ENCODE data around the gene UNC5B. TPM values are rescaled to one million over a fixed set of nuclear protein-coding genes. Genes with fewer than 3 reads are reported as not detected.

Gene UNC5B
- not detected for polyA plus RNA-seq (2012; ENCODE audit: missing spikeins)

- FAIRE-seq (no peak), DNase-seq (ENCODE audit: insufficient read length) (no peak)
- TF ChIP-seq POLR2AphosphoS5 (IDR thresholded peaks at IDR 0.05; ENCODE audit: low read depth, low read length), result no peak
- TF ChIP-seq TAF1 (IDR thresholded peaks at IDR 0.05; ENCODE audit: borderline replicate concordance, low read depth, low read length), result no peak
- TF ChIP-seq POLR2A (IDR thresholded peaks at IDR 0.05; ENCODE audit: low read depth, low read length), result no peak
Measured at GRCh38 chr10:71212318-71213126, at the start of gene UNC5B. UNC5B (plus strand) TSS chr10:71212570; CDS start chr10:71212986, 416 bp downstream.

DNA sequence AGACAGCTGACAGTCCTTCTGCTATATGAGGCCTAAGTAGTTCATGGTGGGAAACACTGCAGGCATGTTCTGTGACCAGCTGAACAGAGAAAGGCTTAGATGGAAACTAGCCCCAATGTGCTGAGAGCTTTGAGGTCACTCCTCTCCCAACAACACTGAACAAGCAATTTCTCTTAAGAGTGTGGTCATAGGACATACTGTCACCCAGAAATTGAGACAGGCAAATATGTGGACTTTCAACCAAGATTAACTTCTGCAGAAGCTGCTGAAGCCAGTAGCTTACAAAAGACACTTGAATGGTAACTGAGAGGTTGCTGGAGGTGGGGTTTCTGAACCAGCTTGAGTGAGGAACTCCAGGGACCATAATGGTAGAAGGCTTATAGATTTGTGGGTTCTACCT is 38.9 kb upstream of the UNC5B start:
- no peak for TF ChIP-seq POLR2A (IDR thresholded peaks at IDR 0.05; ENCODE audit: low read depth, low read length)
- TF ChIP-seq POLR2AphosphoS5 (IDR thresholded peaks at IDR 0.05; ENCODE audit: low read depth, low read length), result no peak
- no peak for TF ChIP-seq TAF1 (IDR thresholded peaks at IDR 0.05; ENCODE audit: borderline replicate concordance, low read depth, low read length)
- FAIRE-seq (no peak), DNase-seq (ENCODE audit: insufficient read length) (no peak)

- no peak for TF ChIP-seq POLR2A (IDR thresholded peaks at IDR 0.05; ENCODE audit: low read depth, low read length)
- no peak for TF ChIP-seq POLR2AphosphoS5 (IDR thresholded peaks at IDR 0.05; ENCODE audit: low read depth, low read length)
- no peak for TF ChIP-seq TAF1 (IDR thresholded peaks at IDR 0.05; ENCODE audit: borderline replicate concordance, low read depth, low read length)
- FAIRE-seq (no peak), DNase-seq (ENCODE audit: insufficient read length) (no peak)
Measured at GRCh38 chr10:71176661-71177060, 35.7 kb upstream of the UNC5B start.

- DNase-seq (ENCODE audit: insufficient read length) (no peak), FAIRE-seq (no peak)
- TF ChIP-seq POLR2AphosphoS5 (IDR thresholded peaks at IDR 0.05; ENCODE audit: low read depth, low read length), result no peak
- TF ChIP-seq POLR2A (IDR thresholded peaks at IDR 0.05; ENCODE audit: low read depth, low read length), result no peak
- TF ChIP-seq TAF1 (IDR thresholded peaks at IDR 0.05; ENCODE audit: borderline replicate concordance, low read depth, low read length), result no peak
Measured at GRCh38 chr10:71177651-71178199, 34.6 kb upstream of the UNC5B start.

DNA sequence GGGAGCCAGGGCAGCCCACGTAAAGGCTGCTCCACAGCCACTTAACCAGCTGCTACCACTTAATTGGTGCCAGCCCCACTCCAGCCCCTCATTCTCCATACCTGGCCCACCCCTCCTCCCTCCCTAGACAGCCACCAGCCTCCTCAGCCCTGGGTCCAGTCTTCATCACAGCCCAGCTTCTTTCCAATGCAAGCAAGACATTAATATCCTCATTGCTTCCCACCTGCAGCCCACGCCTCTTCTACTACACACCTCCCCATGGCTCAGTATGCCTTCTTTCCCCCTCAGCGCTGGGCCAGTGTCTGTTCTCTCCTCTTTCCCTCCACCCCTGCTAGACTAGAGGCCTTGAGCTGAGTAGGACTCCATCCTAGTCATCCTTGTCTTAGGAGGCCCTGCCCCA is 33.5 kb upstream of the UNC5B start:
- FAIRE-seq, result no peak
- TF ChIP-seq POLR2A (IDR thresholded peaks at IDR 0.05; ENCODE audit: low read depth, low read length) (no peak), TAF1 (IDR thresholded peaks at IDR 0.05; ENCODE audit: borderline replicate concordance, low read depth, low read length) (no peak), POLR2AphosphoS5 (IDR thresholded peaks at IDR 0.05; ENCODE audit: low read depth, low read length) (no peak)
- no peak for DNase-seq (ENCODE audit: insufficient read length)

- no peak for TF ChIP-seq TAF1 (IDR thresholded peaks at IDR 0.05; ENCODE audit: borderline replicate concordance, low read depth, low read length)
- no peak for TF ChIP-seq POLR2A (IDR thresholded peaks at IDR 0.05; ENCODE audit: low read depth, low read length)
- no peak for TF ChIP-seq POLR2AphosphoS5 (IDR thresholded peaks at IDR 0.05; ENCODE audit: low read depth, low read length)
- FAIRE-seq, result no peak
- no peak for DNase-seq (ENCODE audit: insufficient read length)
Measured at GRCh38 chr10:71179382-71179781, 33.0 kb upstream of the UNC5B start.

DNA sequence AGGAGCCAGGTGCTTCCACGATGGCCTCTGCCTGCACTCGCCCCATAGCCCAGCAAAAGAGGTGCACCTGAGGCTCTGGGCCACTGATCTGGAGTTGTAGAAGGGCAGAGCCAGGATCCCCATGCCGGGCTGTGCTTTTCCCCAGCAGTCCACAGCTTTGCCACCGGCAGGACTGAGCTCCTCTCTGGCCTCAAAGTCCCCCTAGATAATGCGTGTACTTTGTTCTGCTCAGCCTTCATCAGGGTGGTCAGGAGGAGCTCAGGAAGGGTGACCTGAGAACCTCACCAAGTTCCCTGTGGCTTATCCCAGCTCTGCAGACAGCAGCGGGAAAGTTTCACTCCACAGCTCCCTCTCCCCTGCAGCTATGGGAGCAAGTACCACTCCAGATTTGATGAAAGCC is 27.9 kb upstream of the UNC5B start:
- no peak for TF ChIP-seq POLR2A (IDR thresholded peaks at IDR 0.05; ENCODE audit: low read depth, low read length)
- no peak for TF ChIP-seq TAF1 (IDR thresholded peaks at IDR 0.05; ENCODE audit: borderline replicate concordance, low read depth, low read length)
- TF ChIP-seq POLR2AphosphoS5 (IDR thresholded peaks at IDR 0.05; ENCODE audit: low read depth, low read length), result no peak
- DNase-seq (ENCODE audit: insufficient read length) (no peak), FAIRE-seq (no peak)

- no peak for FAIRE-seq
- TF ChIP-seq TAF1 (IDR thresholded peaks at IDR 0.05; ENCODE audit: borderline replicate concordance, low read depth, low read length) (no peak), POLR2AphosphoS5 (IDR thresholded peaks at IDR 0.05; ENCODE audit: low read depth, low read length) (no peak), POLR2A (IDR thresholded peaks at IDR 0.05; ENCODE audit: low read depth, low read length) (no peak)
- no peak for DNase-seq (ENCODE audit: insufficient read length)
Measured at GRCh38 chr10:71185209-71185608, 27.2 kb upstream of the UNC5B start.

DNA sequence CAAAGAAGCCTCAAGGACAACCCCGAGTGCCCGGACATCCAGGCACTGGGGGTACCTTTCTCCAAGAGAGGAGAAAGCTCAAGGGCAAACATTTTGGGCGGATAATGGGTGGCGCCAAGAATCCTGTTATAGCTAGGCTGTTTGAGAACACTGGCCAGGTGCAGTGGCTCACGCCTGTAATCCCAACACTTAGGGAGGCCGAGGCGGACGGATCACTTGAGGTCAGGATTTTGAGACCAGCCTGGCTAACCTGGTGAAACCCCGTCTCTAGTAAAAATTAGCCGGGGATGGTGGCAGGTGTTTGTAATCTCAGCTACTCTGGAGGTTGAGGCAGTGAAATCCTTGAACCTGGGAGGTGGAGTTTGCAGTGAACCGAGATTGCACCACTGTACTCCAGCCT is 25.2 kb upstream of the UNC5B start:
- DNase-seq (ENCODE audit: insufficient read length), result no peak
- FAIRE-seq, result no peak
- TF ChIP-seq POLR2AphosphoS5 (IDR thresholded peaks at IDR 0.05; ENCODE audit: low read depth, low read length), result no peak
- no peak for TF ChIP-seq TAF1 (IDR thresholded peaks at IDR 0.05; ENCODE audit: borderline replicate concordance, low read depth, low read length)
- TF ChIP-seq POLR2A (IDR thresholded peaks at IDR 0.05; ENCODE audit: low read depth, low read length), result no peak

DNA sequence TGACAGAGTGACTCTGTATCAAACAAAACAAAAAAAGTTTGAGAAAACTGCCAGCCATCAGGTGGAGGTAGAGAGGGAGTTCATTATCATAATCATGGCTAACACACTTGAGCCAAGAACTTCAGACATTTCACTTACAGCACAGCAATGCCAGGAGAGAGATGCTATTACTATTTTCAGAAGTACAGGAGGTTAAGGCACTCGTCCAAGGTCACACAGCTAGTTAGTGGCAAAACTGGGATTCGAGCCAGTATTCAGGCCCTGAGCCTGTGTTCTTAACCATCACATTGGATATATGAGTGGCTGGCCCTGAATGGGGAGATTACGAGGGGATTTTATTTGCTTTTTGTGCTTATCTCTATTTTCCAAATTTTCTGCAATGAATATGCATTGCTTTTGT is 24.8 kb upstream of the UNC5B start:
- FAIRE-seq (no peak), DNase-seq (ENCODE audit: insufficient read length) (no peak)
- TF ChIP-seq TAF1 (IDR thresholded peaks at IDR 0.05; ENCODE audit: borderline replicate concordance, low read depth, low read length) (no peak), POLR2AphosphoS5 (IDR thresholded peaks at IDR 0.05; ENCODE audit: low read depth, low read length) (no peak), POLR2A (IDR thresholded peaks at IDR 0.05; ENCODE audit: low read depth, low read length) (no peak)

DNA sequence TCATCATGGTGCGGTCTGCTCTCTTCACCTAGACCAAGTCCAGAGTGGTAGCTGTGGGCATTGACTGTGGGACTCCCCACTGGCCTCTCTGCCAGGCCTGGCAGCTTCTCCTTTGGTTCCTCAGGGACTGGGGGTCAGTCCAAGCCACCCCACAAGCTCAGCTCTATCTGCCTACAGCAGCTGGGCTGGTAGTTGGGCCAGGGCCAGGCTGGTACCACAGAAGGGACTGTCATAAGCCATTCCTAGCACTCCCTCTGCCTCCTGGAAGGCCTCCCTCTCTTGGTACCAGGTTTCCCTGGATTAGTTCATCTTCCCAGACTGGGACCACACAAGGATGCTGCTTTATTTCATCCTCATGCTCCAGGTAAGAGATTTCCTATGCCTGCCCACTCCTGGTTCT is 24.2 kb upstream of the UNC5B start:
- DNase-seq (ENCODE audit: insufficient read length), result no peak
- no peak for TF ChIP-seq POLR2AphosphoS5 (IDR thresholded peaks at IDR 0.05; ENCODE audit: low read depth, low read length)
- TF ChIP-seq POLR2A (IDR thresholded peaks at IDR 0.05; ENCODE audit: low read depth, low read length), result no peak
- no peak for TF ChIP-seq TAF1 (IDR thresholded peaks at IDR 0.05; ENCODE audit: borderline replicate concordance, low read depth, low read length)
- FAIRE-seq, result no peak

GRCh38 chr10:71191019-71191418 is 21.4 kb upstream of the UNC5B start:
- DNase-seq (ENCODE audit: insufficient read length) (no peak), FAIRE-seq (no peak)
- TF ChIP-seq TAF1 (IDR thresholded peaks at IDR 0.05; ENCODE audit: borderline replicate concordance, low read depth, low read length) (no peak), POLR2A (IDR thresholded peaks at IDR 0.05; ENCODE audit: low read depth, low read length) (no peak), POLR2AphosphoS5 (IDR thresholded peaks at IDR 0.05; ENCODE audit: low read depth, low read length) (no peak)
